Stimulated activated memory B cell treated with anti-CD40 and anti-IgM and Interleukin-4, amounts not matched to agents 10 μg/mL and 1 μg/mL and 100 μg/mL, for 72 hours (primary cell): ENCODE measurements around the gene SOBP.
A peak's percentile ranks its signal among the peaks of the same experiment; 100 is the strongest.

Source experiments
- ATAC-seq: fragments of 150-1000 bp; cut with Tn5 transposase; 2 replicates; pipeline ENCODE4 v1.10.0; 2021
- H3K27ac Mint-ChIP-seq: one replicate; pipeline ENCODE4 v1.8.0; 2022; ENCODE audit warnings: mild to moderate bottlenecking, mixed read lengths
- H3K27me3 Mint-ChIP-seq: one replicate; pipeline ENCODE4 v1.8.0; 2022; ENCODE audit warnings: mixed read lengths
- H3K36me3 Mint-ChIP-seq: one replicate; pipeline ENCODE4 v1.8.0; 2022; ENCODE audit warnings: mixed read lengths
- H3K4me1 Mint-ChIP-seq: one replicate; pipeline ENCODE4 v1.8.0; 2022; ENCODE audit warnings: mixed read lengths
- H3K4me3 Mint-ChIP-seq: one replicate; pipeline ENCODE4 v1.8.0; 2022; ENCODE audit warnings: mild to moderate bottlenecking, moderate library complexity, mixed read lengths
- H3K9me3 Mint-ChIP-seq: one replicate; pipeline ENCODE4 v1.8.0; 2022; ENCODE audit warnings: mixed read lengths

Gene SOBP

DNA sequence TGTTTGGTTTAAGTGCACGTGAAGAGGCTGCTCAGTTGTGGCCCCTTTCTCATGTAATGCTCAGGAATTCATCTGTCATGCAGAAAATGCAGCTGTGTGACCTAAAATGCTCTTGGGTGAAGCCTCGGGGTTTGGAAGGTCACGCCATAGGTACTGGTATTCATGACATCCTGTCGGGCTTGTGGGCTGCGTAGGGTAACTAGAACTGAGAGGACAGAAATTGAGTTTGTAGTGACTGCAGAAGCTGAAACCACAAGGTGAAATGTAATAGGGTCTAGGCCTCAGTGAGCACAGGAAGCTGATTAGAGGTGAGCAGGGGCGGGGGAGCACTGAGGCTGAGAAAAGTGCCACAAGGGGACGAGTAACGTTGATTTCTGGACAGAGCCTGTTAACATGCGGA, 128.8 kb downstream of the SOBP start:
- peak; percentile 98 for ATAC-seq
- H3K27me3 Mint-ChIP-seq, result no peaks in the 10 kb centered on the region
- H3K27ac Mint-ChIP-seq, result peak overlapping the region; percentile 21
- no peaks in the 10 kb centered on the region for H3K9me3 Mint-ChIP-seq
- peak overlapping the region; percentile 2 for H3K4me3 Mint-ChIP-seq
- no peaks in the 10 kb centered on the region for H3K36me3 Mint-ChIP-seq
- peaks cover 36% of the 10 kb centered on the region for H3K4me1 Mint-ChIP-seq

DNA sequence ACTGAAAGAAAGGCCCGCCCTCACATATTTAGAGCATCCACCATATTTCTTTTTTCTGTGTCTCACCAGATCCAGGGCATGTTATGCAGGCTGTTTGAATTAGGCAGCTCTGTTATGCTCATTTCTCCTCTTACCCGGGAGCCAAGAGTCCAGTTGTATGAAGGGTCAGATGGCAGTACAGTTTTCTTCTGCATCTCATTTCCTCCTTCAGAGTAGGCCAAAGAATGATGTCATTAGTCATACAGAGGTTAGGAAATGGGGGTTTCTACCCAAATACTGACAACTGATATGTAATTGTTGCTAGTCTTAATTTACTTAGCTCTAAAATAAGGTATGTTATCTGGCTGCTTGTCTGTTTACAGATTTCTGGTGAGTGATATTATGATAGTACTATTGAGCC, 130.8 kb downstream of the SOBP start:
- no peak for ATAC-seq
- no peaks in the 10 kb centered on the region for H3K27me3 Mint-ChIP-seq
- peaks cover 34% of the 10 kb centered on the region for H3K4me1 Mint-ChIP-seq
- H3K9me3 Mint-ChIP-seq, result no peaks in the 10 kb centered on the region
- H3K36me3 Mint-ChIP-seq, result no peaks in the 10 kb centered on the region
- H3K4me3 Mint-ChIP-seq, result no peak overlapping the region
- no peak overlapping the region for H3K27ac Mint-ChIP-seq

DNA sequence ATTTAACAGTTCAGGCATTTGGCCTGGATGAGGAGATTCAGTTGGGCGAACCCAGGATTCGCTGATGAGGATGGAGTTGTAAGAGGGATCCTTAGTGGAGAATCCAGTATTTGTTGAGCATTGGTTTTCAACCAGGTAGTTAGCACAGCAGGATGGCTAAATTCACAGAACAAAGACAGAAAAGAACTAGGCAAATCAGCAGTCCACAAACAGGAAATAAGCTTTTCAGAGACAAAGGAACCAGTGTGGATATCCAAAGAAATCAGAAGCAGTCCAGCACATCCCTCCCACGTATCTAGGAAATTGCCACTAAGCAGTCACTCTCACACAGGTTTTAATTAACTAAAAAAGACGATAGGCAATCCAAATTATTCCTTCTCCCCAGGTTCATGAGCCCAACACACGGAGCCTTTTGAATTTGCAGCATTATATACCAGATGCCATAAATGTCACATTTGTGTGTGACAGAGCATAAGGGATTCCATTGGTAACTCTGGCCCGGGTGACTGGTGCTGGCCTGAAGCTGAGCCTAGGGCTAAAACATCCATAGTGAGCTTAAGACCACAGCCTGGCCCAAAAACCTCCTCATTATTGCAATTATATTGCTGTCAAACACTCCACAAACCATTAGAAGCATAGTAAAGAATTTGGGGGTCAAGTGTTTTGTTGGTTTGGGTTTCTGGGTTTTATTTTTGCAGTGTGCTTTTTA, 131.5 kb downstream of the SOBP start:
- no peaks in the 10 kb centered on the region for H3K36me3 Mint-ChIP-seq
- H3K9me3 Mint-ChIP-seq, result no peaks in the 10 kb centered on the region
- H3K4me3 Mint-ChIP-seq, result no peak overlapping the region
- H3K27me3 Mint-ChIP-seq, result no peaks in the 10 kb centered on the region
- H3K27ac Mint-ChIP-seq, result no peak overlapping the region
- ATAC-seq, result no peak
- H3K4me1 Mint-ChIP-seq, result peaks cover 30% of the 10 kb centered on the region

DNA sequence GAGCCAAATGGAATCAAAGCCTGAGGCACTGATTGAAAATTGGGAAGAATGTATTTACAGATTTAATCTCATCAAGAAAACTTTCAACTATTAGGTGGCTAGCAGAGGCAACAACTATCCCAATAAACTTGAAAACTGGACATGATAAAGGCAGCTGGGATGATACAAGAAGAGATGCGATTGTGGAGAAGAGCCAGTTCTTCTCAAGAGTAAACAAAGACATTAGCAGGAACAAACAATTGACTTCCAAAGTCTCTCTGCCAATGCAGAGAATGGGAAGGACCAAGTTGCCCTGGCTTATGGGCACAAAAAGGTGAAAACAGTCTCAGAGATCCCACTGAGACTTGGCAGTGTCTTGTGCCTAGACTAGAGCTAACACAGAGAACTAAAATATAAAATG, 132.4 kb downstream of the SOBP start:
- Mint-ChIP-seq H3K27ac (no peak overlapping the region), H3K27me3 (no peaks in the 10 kb centered on the region), H3K4me3 (no peak overlapping the region), H3K9me3 (no peaks in the 10 kb centered on the region), H3K36me3 (no peaks in the 10 kb centered on the region), H3K4me1 (peaks cover 25% of the 10 kb centered on the region)
- no peak for ATAC-seq

DNA sequence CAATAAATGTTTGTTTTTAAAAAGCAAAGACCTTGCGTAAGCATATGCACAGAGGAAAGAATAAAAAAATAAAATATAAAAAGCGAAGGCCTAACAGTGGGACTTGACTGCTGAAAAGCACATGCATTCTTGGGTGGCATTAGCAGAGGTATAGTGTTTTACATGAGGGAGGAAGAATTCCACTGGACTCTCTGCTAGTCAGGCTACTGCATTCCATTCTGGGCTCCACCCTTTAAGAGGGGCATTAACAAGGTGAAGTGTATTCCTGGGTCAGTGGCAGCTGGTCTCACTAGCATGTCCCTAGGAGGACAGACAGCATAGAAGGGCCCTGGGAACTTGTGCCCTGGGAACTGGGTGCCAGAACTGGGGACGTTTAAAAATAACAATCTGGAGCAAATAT, 134.1 kb downstream of the SOBP start:
- no peaks in the 10 kb centered on the region for H3K9me3 Mint-ChIP-seq
- no peaks in the 10 kb centered on the region for H3K36me3 Mint-ChIP-seq
- peak overlapping the region; percentile 20 for H3K27ac Mint-ChIP-seq
- H3K4me3 Mint-ChIP-seq, result no peak overlapping the region
- ATAC-seq, result no peak
- H3K4me1 Mint-ChIP-seq, result peaks cover 18% of the 10 kb centered on the region
- H3K27me3 Mint-ChIP-seq, result no peaks in the 10 kb centered on the region

DNA sequence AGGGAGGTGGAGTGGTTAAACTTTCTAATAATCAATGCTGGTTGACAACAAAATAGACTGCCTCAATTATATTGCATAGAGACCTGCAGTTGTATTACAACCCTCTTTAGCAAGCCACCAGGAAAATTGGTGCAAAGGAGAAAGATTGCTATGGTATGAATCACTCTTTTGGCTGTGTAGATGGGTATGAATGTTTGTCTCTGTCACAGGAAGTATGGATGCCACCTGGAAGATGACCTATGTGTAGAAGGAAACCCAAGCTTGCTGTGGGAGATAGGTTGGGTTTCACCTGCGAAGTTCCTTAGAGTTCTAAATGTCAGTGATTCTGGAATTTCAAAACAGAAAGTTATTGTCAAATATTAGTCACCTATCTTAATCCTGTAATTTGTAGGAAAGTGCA, 134.6 kb downstream of the SOBP start:
- no peak for ATAC-seq
- H3K4me3 Mint-ChIP-seq, result no peak overlapping the region
- no peaks in the 10 kb centered on the region for H3K36me3 Mint-ChIP-seq
- H3K27ac Mint-ChIP-seq, result no peak overlapping the region
- no peaks in the 10 kb centered on the region for H3K27me3 Mint-ChIP-seq
- no peaks in the 10 kb centered on the region for H3K9me3 Mint-ChIP-seq
- peaks cover 18% of the 10 kb centered on the region for H3K4me1 Mint-ChIP-seq

DNA sequence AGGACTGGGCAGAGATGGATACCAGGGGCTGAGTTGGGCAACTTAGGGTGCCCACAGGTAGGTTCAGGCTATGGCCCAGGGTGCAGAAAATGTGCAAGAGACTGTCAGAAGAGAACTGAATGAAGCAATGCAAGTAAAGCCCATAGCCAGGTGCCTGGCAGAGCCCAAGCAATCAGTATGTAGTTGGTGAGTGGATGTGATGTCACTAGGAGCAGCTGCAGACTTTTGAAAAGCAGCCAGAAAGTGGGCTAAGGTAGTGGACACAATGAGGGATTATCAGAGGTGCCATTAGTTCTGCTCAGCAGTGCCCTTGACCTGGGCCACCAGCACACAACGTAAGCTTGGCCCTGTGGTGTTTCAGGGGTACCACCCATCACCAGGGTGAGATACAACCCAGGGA, 135.3 kb downstream of the SOBP start:
- Mint-ChIP-seq H3K27ac (peak overlapping the region; percentile 30), H3K9me3 (no peaks in the 10 kb centered on the region), H3K4me1 (peaks cover 15% of the 10 kb centered on the region), H3K27me3 (no peaks in the 10 kb centered on the region), H3K36me3 (no peaks in the 10 kb centered on the region), H3K4me3 (no peak overlapping the region)
- ATAC-seq, result no peak

DNA sequence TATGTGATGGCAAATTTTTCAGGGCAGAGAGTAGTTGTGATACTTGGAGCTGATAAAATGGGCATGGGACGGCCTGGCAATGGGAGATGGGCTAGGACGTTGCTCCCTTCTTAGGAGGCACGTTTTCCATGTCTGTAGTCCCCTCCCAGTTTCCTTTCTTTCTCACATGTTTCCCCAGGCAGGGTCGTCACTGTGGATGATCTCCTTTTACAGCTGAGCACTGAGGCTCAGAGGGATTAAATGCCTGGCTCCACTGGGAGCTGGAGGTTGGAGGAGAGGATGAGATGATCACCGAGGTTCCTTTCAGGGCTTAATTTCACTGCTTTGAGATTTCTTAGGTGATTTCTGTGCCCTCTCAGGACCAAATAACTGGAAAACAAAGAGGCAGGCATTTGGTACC, 136.7 kb downstream of the SOBP start:
- Mint-ChIP-seq H3K27ac (no peak overlapping the region), H3K4me1 (peaks cover 5% of the 10 kb centered on the region), H3K4me3 (no peak overlapping the region), H3K27me3 (no peaks in the 10 kb centered on the region), H3K9me3 (no peaks in the 10 kb centered on the region), H3K36me3 (no peaks in the 10 kb centered on the region)
- no peak for ATAC-seq

DNA sequence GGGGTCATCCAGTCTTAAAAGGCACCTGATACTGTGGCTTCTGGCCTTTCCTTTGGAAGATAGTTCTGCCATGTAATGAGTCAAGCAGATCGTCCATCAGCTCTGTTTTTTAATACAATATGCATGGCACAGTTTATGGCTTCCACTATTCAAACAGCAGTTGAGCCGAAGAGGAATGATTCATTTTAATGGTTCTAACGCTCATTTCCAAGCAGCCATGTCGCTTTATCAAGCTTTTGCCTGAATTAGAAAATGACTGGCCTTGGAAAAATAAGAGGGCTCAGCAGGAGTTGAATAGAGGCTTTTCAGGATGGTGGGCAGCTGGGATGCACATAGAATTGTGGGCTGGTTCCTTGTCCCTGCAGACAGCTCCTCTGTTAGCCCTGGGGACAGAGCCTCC, 138.1 kb downstream of the SOBP start:
- no peaks in the 10 kb centered on the region for H3K36me3 Mint-ChIP-seq
- no peak for ATAC-seq
- no peak overlapping the region for H3K4me3 Mint-ChIP-seq
- H3K27ac Mint-ChIP-seq, result no peak overlapping the region
- no peaks in the 10 kb centered on the region for H3K9me3 Mint-ChIP-seq
- H3K27me3 Mint-ChIP-seq, result peaks cover 9% of the 10 kb centered on the region
- peaks cover 5% of the 10 kb centered on the region for H3K4me1 Mint-ChIP-seq

DNA sequence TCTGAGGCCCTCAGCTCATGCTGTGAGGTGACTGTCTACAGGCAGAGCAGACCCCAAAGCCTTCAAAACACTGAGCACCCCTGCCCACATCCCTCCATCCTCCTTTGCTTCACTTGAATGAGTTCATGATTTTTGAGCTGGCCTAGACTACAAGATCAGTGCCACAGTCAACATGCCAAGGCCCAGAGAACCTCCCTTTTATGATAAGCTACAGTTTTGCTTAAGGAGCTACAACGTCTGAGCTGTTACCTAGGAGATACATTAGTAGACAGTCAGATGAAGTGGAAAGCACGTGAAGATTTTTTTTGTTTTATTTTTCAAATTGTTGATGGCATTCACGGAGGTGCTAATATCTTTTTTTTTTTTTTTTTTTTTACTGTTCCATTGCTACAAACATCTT, 139.0 kb downstream of the SOBP start:
- H3K4me3 Mint-ChIP-seq, result no peak overlapping the region
- H3K27ac Mint-ChIP-seq, result no peak overlapping the region
- no peak for ATAC-seq
- peaks cover 8% of the 10 kb centered on the region for H3K4me1 Mint-ChIP-seq
- no peaks in the 10 kb centered on the region for H3K9me3 Mint-ChIP-seq
- peaks cover 4% of the 10 kb centered on the region for H3K36me3 Mint-ChIP-seq
- H3K27me3 Mint-ChIP-seq, result peaks cover 18% of the 10 kb centered on the region

DNA sequence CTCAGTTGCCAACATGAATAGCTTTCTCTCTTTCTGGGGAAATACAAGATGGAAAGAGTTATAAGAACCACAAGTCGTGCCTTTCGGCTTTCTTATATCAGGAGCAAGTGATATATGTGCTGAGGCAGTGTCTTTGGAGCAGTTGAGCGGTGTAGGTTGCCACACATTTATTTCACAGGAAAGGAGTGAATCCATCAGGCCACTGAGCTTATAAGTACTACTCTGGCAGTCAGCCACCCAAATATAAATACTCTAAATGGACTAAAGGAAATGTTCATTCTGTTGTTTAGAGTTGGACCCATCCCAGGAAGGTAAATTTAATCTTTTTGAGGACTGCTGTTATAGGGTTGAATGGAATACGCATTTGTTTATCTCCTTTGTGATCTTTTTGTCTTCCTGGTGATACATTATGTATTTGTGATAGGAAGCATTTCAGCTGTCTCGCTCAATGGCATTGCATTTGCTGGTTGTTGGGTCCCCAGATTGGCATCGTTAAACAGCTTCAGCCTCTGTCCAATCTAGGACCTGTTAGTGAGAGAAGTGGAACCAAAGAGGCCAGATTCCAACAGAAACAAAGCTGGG, 139.7 kb downstream of the SOBP start:
- peaks cover 10% of the 10 kb centered on the region for H3K4me1 Mint-ChIP-seq
- no peak overlapping the region for H3K27ac Mint-ChIP-seq
- H3K4me3 Mint-ChIP-seq, result no peak overlapping the region
- no peaks in the 10 kb centered on the region for H3K9me3 Mint-ChIP-seq
- peaks cover 5% of the 10 kb centered on the region for H3K36me3 Mint-ChIP-seq
- H3K27me3 Mint-ChIP-seq, result peaks cover 23% of the 10 kb centered on the region
- no peak for ATAC-seq

DNA sequence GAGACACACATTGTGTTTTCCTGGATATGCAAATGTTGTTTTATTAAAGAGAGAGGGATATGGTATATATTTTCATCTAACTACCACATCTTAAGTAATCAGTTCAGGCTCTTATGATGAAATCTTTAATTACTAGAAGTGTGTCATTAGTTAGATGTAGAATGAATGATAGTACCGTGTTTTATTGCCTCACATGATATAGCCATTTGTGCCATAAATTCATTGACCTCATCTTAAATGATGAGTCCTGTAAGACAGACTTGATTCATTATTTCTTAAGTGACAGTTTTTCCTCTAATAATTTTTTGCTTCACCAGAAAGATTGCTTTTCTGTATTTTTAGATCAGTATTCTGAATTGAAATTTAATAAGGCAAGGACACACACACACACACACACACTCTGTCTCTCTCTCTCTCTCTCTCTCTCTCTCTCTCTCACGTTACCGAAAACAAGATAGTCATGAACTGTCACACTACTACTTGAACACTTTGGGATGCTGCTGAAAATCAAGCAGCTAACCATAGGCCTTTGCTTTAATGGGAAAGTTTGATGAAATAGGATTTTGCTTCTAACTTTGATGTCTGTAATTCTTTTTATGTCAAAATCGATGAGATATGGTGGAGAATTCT, 140.5 kb downstream of the SOBP start:
- peaks cover 6% of the 10 kb centered on the region for H3K4me1 Mint-ChIP-seq
- peaks cover 23% of the 10 kb centered on the region for H3K27me3 Mint-ChIP-seq
- no peaks in the 10 kb centered on the region for H3K9me3 Mint-ChIP-seq
- peaks cover 5% of the 10 kb centered on the region for H3K36me3 Mint-ChIP-seq
- H3K4me3 Mint-ChIP-seq, result no peak overlapping the region
- H3K27ac Mint-ChIP-seq, result no peak overlapping the region
- no peak for ATAC-seq

DNA sequence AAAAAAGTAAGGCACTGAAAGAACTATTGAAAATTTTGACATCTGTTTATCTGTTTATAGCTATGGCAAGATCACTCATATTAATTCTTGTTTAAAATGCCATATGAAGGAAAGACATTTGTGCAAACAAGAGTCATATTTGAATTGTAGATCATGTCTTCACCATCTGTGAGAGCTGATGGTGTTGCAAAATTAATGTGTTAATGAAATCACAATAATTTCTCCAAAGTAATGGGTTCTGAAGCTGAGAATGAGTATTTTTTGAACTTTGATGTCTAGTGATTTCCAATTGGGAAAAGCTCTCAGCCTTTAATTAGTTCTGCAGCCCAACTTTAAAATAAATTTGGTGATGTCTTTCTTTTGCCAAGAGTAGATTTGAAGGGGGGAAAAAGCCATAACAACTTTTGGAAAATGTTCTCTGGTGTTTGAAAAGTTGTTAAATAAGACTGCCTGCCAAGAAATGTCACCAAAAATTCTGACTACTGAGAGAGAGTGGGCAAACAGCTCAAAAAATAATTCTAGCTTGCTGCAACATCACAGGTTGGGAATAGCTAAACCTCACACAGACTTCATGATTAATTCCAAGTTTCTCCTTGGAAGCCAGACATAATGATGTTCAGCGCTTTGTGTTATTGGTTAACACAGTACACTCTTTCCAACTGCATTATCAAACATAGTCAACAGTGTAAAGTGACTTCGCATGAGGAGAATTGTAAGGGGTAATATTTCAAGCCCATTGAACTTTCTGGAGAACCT, 142.6 kb downstream of the SOBP start:
- H3K36me3 Mint-ChIP-seq, result peaks cover 5% of the 10 kb centered on the region
- H3K4me3 Mint-ChIP-seq, result no peak overlapping the region
- H3K27me3 Mint-ChIP-seq, result peaks cover 23% of the 10 kb centered on the region
- H3K9me3 Mint-ChIP-seq, result no peaks in the 10 kb centered on the region
- H3K27ac Mint-ChIP-seq, result no peak overlapping the region
- peaks cover 18% of the 10 kb centered on the region for H3K4me1 Mint-ChIP-seq
- ATAC-seq, result no peak

DNA sequence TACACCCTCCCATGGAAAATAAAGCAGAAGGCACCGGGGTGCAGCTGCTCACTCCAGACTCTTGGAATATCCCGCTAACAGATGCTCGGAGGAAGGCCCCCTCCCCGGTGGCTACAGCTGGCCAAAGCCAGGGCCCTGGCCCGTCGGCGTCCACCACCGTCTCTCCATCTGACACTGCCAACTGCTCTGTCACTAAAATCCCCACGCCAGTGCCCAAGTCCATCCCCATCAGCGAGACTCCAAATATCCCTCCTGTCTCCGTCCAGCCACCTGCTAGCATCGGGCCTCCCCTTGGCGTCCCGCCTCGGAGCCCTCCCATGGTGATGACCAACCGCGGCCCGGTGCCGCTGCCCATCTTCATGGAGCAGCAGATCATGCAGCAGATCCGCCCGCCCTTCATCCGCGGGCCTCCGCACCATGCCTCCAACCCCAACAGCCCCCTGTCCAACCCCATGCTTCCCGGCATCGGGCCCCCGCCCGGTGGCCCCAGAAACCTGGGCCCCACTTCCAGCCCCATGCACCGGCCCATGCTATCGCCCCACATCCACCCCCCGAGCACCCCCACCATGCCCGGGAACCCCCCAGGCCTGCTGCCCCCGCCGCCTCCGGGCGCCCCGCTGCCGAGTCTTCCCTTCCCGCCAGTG, 143.9 kb downstream of the SOBP start:
- peaks cover 5% of the 10 kb centered on the region for H3K36me3 Mint-ChIP-seq
- H3K4me3 Mint-ChIP-seq, result peak overlapping the region; percentile 62
- H3K4me1 Mint-ChIP-seq, result peaks cover 20% of the 10 kb centered on the region
- H3K9me3 Mint-ChIP-seq, result no peaks in the 10 kb centered on the region
- peaks cover 23% of the 10 kb centered on the region for H3K27me3 Mint-ChIP-seq
- no peak overlapping the region for H3K27ac Mint-ChIP-seq
- ATAC-seq, result peak; percentile 31
